Islet of Langerhans (tissue), 1 donor: ENCODE results near the gene WNT9A.
"Not testable (repeated sequence)": the region's sequence is repeated elsewhere in the genome, so short reads cannot be mapped to it uniquely, and the experiment has no call there.

ENCODE experiments used
- FAIRE-seq: peaks from one replicate; lab custom pipeline; 2011; peaks lifted over from hg19 to GRCh38; lab: Jason Lieb, UNC

Gene WNT9A

DNA sequence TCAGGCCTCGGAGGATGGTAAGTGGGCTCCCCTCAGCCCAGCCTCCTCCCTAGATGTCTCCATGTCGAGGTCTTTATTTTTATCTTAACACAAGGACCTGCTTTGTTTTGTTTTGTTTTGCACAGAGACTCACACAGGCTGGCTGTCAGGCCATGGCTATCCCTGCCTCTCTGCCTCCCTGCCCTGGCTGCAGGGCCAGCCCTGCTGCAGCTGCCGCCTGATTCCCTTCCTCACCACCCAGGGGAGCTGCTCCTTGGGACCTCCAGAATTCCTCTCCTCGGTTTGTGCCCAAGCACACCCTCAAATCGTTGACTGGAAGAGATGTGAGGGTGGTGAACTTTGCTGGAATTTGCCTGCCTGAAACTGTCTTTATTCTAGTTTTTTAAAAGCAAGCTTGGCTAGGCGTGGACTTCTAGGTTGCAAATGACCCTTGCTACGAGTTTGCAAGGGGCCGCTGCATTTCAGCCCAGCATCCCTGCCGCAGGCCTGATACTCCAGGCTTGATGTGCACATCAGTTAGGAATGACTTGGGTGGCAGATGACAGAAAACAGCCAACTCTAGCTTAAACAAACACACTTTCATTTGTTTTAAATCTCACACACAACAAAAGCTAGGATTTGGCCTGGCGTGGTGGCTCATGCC, 37.1 kb downstream of the WNT9A start:
- no peak for FAIRE-seq

DNA sequence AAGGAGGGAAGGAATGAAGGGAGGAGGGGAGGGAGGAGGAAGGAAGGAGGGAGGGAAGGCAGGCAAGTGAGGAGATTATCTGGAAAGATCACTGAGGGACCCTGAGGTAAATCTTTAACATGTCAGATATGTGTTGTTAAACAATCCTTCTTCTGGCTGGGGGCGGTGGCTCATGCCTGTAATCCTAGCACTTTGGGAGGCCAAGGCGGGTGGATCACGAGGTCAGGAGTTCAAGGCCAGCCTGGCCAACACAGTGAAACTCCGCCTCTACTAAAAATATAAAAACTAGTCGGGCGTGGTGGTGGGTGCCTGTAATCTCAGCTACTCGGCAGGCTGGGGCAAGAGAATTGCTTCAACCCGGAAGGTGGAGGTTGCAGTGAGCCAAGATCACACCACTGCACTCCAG, 37.8 kb downstream of the WNT9A start:
- not testable (repeated sequence) for FAIRE-seq

DNA sequence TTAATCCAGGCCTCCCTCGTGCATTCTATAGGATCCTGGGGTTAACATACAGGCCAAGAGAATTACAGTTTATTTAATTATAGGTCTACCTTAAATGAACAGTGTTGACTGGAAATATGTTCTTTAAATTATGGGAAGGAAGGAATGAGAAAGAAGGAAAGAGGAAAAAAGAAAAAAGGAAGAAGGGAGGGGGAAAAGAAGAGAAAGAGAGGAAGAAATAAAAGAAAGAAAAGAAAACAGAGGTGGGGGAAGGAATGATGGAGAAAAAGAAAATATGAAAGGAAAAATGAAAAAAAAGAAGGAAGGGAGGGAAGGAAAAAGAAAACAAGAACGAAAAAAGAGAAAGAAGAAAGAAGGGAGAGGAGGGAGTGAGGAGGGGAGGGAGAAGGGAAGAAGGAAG, 38.5 kb downstream of the WNT9A start:
- no peak for FAIRE-seq

DNA sequence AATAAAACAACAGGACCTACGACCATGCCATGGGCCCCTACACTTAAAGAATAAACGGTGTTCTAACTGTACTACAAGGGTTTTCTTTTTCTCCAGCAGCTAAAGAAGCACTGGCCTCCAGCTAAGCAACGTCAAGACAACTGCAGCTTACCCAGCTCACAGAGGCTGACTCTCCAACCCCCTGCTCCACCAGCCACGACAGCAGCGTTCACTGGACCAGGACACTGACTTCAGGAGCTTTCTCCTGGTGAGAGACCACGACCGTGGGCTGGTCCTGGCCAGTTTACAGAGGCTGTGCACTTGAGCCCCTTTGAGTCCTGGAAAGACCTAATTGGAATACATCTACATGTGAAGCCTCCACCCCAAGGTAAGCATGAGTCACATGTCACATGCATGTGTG, 39.4 kb downstream of the WNT9A start:
- no peak for FAIRE-seq

DNA sequence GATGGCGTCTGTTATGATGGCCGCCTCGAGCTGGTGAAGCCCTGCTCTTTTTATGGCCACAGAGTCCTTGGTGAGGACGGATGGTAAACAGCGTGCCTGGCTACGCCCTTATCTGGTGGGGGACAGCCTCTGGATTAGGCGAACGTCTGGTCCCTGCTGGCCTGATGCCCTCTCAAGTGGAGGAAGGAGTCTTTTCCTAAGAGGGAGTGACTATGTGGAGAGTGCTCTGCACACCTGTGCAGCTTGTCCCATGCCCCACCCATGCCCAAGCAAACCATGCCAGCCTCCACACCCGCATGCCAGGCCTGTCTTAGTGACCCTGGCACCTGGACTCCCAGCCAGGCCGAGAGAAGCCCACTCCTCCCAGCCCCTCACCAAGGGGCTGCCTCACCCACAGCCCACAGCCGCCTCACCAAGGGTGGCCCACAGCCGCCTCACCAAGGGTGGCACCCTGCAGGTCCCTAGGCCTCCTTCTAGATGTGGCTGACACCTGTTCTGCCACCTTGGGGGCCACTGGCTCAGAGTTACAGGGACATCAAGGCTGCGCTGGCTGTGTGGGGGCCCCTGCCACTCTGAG, 40.2 kb downstream of the WNT9A start:
- no peak for FAIRE-seq

DNA sequence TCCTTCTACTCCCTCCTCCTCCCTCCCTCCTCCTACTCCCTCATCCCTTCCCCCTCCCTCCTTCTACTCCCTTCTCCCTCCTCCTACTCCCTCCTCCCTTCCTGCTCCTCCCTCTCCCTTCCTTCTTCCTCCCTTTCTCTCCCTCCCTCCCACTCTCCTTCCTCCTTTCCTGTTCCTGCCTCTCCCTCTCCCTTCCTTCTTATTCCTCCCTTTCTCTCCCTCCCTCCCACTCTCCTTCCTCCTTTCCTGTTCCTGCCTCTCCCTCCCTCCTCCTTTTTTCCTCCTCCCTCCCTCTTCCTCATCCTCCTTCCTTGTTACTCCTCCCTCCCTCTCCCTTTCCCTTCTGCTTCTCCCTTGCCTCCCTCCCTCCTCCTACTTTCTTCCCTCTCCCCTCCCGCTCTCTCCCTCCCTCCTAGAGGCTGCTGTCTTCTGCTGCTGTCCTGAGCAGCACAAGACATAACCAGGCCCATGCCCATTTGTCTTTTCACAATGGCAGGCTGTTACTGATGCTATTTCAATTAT, 41.1 kb downstream of the WNT9A start:
- no peak for FAIRE-seq

DNA sequence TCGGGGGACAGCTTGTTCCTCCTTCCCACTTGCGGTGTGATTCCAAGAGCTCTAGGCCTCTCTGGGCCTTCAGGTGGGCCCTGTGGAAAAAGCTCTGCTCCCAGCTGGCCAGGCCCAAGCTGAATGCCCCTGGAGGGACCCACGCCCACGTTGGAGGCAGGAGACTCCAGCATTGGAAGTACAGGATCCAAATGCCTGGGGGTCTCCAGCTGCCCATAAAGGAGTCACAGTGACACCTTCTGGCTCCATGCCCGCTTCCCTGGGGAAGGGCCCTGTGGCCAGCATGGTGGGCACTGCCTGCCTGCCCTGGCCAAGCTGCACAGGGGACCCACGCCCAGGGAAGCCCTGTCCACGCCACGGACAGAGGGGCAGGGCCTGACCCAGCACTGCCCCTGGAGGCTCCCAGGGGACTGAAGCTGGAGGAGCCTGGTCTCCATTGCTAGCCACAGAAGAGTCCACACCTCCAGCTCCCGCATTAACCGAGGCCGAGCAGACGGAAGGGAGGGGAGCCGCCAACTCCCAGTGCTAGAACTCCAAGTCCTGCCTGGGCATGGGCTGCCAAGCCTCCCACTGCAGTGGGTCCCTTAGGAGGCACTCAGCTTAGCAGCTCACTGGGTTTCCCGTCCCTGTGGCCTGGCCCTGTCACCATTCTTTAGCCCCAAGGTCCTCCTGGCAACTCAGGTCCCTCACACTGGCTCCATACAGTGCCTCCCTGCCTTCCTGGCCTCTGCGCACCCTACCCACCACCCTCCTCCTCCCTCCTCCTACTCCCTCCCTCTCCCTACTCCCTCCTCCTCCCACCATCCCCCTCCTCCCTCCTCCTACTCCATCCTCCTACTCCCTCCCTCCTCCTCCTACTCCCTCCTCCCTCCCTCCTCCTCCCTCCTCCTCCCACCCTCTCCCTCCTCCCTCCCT, 41.9 kb downstream of the WNT9A start:
- no peak for FAIRE-seq

DNA sequence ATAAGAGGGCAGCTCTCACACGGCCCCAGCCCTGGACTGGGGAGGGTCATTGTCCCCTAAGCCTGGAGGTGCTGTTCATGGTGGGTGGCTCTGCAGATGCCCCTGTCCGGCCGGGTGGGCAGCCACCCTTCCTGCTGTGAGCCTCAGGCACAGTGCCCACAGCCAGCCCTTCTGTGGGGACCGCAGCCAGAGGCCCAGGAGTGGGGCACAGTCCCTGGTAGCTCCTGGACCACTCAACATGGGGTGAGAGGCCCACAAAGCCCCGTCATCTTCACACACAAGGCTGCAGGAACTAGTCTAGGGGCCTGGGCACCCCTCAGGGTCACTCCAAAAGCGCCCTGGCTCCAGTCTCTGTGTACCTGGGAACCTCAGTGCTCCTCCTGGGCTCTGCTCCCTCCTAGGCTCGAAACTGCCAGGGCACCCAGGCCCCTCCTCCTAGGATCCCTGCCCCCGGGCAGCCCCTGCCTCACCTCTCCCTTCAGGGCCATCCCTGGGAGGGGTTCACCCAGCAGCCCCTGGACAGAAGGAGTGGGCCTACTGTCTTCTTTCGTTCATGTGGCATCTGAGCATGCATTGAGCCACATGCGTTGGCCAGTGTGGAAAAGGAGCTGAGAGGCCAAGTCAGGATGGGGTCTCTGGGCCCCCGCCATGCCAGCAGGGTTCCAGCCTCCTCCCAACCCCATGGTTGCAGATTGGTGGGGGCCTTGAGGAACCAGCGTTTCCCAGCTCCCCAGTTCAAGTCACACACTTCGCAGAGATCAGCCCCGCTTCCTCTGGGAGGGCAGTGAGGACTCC, 43.0 kb downstream of the WNT9A start:
- no peak for FAIRE-seq

DNA sequence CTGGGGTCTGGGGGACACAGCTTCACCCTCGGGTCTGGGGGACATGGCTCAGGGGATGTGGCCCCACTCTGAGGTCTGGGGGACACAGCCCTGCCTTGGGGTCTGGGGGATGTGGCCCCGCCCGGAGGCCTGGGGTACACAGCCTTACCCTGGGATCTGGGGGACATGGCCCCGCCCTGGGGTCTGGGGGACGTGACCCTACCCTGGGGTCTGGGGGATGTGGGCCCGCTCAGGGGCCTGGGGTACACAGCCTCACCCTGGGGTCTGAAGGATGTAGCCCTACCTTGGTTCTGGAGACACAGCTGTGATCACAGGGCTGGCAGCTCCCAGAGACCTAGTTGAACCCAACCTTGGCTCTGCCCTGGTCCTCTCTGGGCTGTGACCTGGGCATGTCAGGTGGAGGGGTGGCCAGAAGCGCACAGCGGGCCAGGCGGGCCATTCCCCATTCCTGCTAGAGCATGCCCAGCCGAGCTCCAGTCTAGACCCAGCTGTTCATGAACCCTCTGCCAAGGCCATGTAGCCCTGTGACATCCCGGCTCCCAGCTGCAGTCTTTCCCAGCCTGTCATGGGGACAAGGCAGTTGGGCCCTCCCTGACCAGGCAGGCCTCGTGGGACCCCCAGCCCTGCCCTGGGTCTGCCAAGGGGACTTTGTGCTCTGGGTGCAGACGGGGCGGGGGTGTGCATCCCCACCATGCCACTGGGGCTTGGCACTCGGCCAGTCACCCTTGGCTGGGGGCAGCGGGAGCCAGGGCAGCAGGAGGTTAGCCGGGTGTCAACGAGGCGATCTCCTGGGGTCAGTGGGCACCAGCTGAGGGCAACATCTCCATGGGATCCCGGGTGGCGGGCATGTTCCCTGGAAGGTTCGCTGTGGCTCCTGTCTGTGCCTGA, 43.9 kb downstream of the WNT9A start:
- no peak for FAIRE-seq

DNA sequence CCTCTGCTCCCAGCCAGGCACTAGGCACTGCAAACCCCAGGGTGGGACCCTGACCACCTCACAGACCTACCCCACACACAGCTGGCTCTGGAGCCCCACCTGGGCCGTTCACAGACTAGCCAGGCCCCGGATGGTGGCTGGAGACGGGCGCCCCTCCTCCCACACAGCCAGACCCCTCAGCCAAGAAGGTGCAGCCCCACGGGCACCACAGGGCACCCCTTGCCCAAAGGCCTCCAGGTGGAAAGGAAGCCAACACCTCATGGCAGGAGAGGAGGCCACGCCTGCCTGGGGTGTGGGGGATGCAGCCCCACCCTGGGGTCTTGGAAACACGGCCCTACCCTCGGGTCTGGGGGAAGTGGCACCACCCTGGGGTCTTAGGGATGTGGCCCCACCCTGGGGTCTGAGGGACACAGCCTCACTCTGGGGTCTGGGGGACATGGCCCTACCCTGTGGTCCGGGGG, 44.6 kb downstream of the WNT9A start:
- no peak for FAIRE-seq

DNA sequence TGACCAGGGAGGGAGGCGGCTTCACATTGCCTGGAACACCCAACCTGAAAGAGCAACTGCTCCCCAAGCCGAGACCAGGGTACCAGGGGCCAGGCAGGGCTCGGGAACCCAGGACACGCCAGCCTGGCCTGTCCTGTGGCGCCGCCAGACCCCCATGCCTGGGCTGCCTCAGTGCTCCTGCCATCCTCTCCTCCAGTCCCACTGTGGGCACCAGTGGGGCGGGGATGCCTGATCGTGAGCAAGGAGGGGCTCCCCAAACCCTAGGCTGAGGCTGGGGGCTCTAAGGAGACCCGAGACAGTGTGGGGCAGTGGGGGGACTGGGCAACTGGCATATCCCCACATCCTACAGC, 45.1 kb downstream of the WNT9A start:
- no peak for FAIRE-seq

DNA sequence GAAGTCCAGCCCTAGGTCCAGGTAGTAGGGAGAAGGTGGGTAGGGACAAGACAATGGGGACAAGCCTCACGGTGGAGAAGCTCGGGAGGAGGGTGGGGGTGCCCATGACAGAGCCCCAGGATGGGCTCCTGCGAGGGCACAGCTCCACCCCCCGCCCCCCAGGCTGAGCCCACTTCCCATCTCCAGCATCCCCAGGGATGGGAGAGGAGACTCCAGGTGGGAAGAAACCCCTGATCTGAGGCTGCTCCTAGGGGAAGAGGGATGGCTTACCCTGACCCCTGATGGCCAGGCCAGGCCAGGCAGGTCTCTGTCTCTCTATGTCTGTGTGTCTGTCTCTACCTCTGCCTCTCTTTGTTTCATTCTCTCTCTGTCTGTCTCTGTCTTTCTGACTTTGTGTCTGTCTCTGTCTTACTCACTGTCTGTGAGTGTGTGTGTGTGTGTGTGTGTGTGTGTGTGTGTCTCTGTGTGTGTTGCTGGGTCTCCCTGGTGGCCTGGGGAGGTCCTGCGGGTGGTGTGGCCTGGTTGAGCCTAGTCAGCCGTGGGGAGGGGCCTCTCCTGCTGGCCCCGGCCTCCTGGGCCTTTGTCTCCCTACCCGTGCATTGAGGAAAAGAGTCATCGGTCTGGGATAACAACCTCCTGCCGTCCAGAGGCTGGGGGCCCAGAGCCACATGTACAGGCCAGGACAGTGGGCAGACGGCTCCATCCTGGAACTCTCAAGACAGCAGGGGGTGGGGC, 45.7 kb downstream of the WNT9A start:
- no peak for FAIRE-seq

DNA sequence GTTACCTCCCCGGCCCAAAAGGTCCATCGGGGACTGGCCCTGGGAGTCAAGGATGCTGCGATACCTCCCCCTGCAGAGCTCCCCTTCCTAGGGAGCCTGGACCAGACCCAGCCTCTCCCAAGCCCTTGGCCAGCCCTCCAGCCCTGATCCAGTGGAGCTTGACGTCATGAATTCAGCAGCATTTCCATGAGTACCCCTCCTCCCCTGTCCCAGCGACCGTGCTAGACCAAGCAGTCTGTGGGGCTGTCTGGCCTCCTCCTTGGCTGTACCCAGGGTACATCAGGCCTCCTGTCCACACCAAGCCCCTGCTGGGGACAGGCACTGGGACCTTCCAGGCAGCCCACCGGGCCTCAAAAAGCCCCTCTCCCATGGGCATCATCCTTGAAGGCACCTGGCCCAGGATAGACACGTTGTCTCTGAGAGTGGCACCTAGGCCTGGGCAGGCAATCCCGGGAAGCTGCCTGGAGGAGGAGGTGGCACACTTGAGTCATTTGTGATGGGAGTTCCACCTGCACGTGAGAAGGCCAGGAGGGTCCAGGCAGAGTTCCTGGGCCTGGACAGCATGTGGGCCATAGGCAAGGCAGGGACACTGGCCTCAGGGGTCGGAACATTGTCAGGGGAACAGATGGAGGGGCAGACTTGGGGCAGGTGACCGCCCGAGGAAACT, 46.4 kb downstream of the WNT9A start:
- FAIRE-seq = no peak

DNA sequence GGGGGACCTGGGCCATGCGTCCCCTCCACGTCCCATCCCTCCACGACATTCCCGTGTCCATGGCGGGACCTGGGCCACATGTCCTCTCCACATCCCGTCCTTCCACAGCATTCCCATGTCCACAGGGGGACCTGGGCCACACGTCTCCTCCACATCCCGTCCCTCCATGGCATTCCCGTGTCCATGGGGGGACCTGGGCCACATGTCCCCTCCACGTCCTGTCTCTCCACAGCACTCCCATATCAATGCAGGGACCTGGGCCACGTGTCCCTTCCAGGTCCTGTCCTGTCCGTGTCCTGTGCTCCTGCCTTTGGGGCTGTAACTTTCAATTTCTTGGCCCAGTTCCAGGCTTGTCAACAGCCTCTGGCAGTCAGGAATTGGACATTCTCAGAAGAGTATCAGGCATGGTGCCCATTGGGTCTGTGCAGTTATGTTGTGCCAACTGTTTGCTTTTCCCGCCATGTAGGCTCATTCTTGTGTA, 47.1 kb downstream of the WNT9A start:
- FAIRE-seq = no peak

DNA sequence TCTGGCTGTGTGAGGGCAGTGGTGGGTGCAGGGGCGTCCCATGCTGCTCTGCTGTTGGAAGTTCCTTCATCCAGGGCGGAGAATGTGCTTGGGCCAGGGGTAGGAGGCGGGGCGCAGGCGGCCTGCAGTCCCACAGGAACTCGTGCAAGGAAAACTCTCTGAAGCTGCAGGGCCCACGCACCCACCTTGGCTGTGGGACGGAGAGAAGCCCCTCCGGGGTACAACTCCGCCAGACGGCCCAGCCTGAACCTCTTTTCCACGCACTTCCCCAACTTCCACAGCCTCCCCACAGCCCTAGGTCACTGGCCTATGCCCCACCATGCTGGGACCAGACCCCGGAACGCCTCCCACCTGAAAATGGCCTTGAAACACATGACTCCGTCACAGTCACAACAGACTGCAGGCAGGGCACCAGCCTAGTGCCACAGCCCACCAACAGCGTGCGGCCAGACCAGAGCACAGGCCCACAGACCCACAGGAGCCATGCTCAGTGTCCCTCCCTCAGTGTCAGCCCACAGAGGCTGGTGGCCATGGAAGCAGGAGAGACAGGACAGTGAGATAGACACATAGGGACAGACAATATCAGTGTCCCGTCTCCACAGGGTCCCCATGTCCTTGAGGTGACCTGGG, 47.8 kb downstream of the WNT9A start:
- FAIRE-seq = no peak

DNA sequence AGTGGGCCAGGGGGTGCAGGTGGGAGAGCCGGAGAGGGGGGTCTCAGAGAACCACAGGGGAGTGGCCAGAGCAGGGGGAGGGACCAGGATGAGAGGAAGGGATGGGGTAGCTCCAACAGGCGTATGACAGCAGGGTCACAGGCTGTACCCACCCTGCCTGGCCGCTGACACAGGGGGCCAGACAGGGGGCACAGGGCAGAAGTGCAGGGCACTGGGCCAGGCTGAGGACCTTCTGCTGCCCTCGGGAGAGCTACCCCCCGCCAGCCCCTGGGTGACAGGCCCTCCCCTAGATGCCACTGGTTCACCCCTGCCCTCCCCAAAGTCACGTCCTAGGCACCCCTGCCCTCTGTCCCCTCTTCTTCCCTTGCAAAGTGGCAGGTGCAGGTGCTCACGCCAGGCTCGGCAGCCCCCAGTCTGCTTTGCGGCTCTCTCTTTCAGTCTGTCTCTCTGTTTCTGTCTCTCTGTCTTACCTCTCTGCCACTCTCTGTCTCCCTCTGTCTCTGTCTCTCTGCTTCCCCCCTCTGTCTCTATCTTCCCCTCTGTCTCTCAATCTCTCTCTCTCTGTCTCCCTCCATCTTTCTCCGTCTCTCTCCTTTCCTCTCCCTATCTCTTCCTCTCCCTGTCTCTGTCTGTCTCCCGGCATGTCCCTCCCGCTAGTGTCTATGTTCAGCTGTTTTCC, 48.5 kb downstream of the WNT9A start:
- FAIRE-seq = no peak

DNA sequence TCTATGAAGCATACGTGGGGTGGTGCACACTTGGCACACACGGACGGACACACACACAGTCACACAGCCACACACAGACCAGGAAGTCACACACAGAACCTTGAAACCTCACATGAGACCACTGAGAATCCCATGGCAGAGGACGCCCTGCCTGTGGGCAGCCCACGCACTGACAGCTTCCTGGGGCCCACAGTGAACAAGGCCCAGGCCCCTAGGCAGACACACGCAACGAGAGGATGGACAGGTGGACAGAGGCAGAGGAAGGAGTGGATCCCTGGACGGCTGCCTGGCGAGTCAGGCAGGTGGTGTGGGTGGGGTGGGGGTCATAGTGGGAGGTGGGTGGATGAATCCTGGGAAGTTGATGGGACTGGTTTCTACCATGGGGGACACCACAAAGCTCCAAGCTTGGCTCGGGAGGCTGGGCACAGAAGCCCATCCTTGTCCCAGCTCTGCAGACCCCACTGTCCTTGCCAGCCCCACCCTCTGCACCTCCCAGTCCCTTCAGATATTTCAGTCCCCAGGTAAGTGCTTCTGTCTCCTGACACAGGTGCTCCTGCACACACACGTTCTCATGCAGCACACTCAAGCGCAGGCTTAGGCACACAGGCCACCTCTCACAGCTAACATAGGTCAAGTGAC, 49.1 kb downstream of the WNT9A start:
- FAIRE-seq = no peak

DNA sequence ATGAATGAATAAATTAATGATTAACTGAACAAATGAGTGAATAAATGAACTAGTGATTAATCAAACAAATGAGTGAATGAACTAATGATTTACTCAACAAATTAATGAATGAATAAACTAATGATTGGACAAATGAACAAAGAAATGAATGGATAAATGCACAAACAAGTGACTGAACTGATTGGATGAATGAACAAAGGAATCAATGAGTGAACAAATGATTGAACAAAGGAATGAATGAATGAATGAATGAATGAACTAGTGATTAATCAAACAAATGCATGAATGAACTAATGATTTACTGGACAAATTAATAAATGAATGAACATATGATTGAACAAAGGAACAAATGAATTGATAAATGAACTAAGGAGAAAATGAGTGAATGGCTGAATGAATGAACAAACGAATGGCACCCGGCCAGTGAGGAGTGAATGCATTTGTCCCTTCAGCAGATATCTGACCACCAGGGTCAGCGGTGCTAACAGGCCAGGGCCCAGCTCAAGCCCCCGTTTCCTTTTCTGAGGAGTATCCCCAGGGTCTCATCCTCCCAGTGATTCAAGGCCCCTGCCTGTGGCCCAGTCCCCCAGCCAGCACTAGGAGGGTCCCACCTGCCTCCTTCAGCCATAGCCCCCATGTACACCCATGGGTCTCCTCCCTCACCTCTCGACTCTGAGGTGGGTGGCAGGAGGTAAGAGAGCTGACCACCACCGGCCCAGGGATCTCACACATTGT, 49.9 kb downstream of the WNT9A start:
- no peak for FAIRE-seq
